PC-9 (cell line): ENCODE results near the gene SPARC. TPM values are rescaled to one million over a fixed set of nuclear protein-coding genes. Genes with fewer than 3 reads are reported as not detected.

Experiments
- BruUV-seq: library from RNA; stranded (reverse); fragments of 400-500 nt; replicated peaks from 2 replicates; lab custom pipeline; 2021; lab: Mats Ljungman, UMichigan
- CTCF ChIA-PET: fragments of 300-600 bp; sonication (Branson Sonifier 250); formaldehyde crosslinking; loops from one replicate; lab custom pipeline; 2022; ENCODE audit warnings: antibody characterized with exemption; lab: Charles Lee
- POLR2A ChIA-PET: fragments of 300-600 bp; sonication (Branson Sonifier 250); formaldehyde crosslinking; loops from one replicate; lab custom pipeline; 2022; ENCODE audit warnings: antibody characterized with exemption; ENCODE audit not compliant: unreplicated experiment; lab: Charles Lee
- DNase-seq, 2 experiments: peaks; one replicate each; pipeline versions ENCODE4 v3.0.0 to v3.0.0-alpha.2; 2015 to 2022; ENCODE audit warnings: mixed read lengths in 1 of 2
- H2AFZ ChIP-seq: fragments of 200-600 bp; sonication (generic); 2 replicates; pipeline ENCODE4 v1.8.1; 2017; ENCODE audit warnings: antibody characterized with exemption
- H3F3A ChIP-seq: fragments of 200-600 bp; sonication (generic); 2 replicates; pipeline ENCODE4 v1.8.1; 2017; ENCODE audit warnings: antibody characterized with exemption, mild to moderate bottlenecking, low read depth; ENCODE audit not compliant: insufficient read depth
- H3K27ac ChIP-seq: fragments of 200-600 bp; sonication (generic); 2 replicates; pipeline ENCODE4 v1.6.1; 2016; ENCODE audit warnings: mixed run types
- H3K27me3 ChIP-seq: fragments of 200-600 bp; sonication (generic); 2 replicates; pipeline ENCODE4 v1.6.1; 2016; ENCODE audit warnings: low read depth, mixed run types; ENCODE audit not compliant: insufficient read depth
- H3K36me3 ChIP-seq: fragments of 200-600 bp; sonication (generic); 2 replicates; pipeline ENCODE4 v1.6.1; 2016; ENCODE audit warnings: low read depth, mixed run types
- H3K4me1 ChIP-seq: fragments of 200-600 bp; sonication (generic); replicated peaks from 2 replicates; pipeline ENCODE4 v1.6.1; 2016; ENCODE audit warnings: mixed run types; ENCODE audit not compliant: insufficient read depth
- H3K4me2 ChIP-seq: fragments of 200-600 bp; sonication (generic); 2 replicates; pipeline ENCODE4 v1.6.1; 2017; ENCODE audit warnings: mixed run types
- H3K4me3 ChIP-seq: fragments of 200-600 bp; sonication (generic); 2 replicates; pipeline ENCODE4 v1.6.1; 2016; ENCODE audit warnings: mixed run types
- H3K79me2 ChIP-seq: fragments of 200-600 bp; sonication (generic); 2 replicates; pipeline ENCODE4 v1.6.1; 2017; ENCODE audit warnings: low read depth, mixed run types
- H3K9me2 ChIP-seq: fragments of 200-600 bp; sonication (generic); 2 replicates; pipeline ENCODE4 v1.8.1; 2017; ENCODE audit warnings: mild to moderate bottlenecking; ENCODE audit not compliant: insufficient read depth
- H3K9me3 ChIP-seq: fragments of 200-600 bp; sonication (generic); 2 replicates; pipeline ENCODE4 v1.8.1; 2016; ENCODE audit warnings: low read depth; ENCODE audit not compliant: insufficient read depth
- H4K20me1 ChIP-seq: fragments of 200-600 bp; sonication (generic); 2 replicates; pipeline ENCODE4 v1.8.1; 2017; ENCODE audit not compliant: insufficient read depth
- EZH2 ChIP-seq: fragments of 200-600 bp; sonication (generic); IDR thresholded peaks from 2 replicates; pipeline ENCODE4 v1.8.0; 2017; ENCODE audit warnings: antibody characterized with exemption, low read depth
- intact Hi-C: fragments of 100-400 bp; cut with micrococcal nuclease; formaldehyde crosslinking; loops from one replicate; pipeline ENCODE4 v1.10.0; 2022; ENCODE audit not compliant: unreplicated experiment
- total RNA-seq: library from RNA; stranded (reverse); gene quantifications from 2 replicates; pipeline ENCODE4 v1.2.3, GENCODE V29; 2021
- TF ChIP-seq, protein P1 (sequence below): fragments of 200-600 bp; sonication (generic); conservative IDR thresholded peaks from 2 replicates; pipeline ENCODE4 v1.6.1; 2017; ENCODE audit warnings: mixed run types, antibody characterized with exemption, mild to moderate bottlenecking, moderate library complexity

The SPARC gene
- total RNA-seq, 1 experiment from 2014 or later, result 84.1 TPM

DNA sequence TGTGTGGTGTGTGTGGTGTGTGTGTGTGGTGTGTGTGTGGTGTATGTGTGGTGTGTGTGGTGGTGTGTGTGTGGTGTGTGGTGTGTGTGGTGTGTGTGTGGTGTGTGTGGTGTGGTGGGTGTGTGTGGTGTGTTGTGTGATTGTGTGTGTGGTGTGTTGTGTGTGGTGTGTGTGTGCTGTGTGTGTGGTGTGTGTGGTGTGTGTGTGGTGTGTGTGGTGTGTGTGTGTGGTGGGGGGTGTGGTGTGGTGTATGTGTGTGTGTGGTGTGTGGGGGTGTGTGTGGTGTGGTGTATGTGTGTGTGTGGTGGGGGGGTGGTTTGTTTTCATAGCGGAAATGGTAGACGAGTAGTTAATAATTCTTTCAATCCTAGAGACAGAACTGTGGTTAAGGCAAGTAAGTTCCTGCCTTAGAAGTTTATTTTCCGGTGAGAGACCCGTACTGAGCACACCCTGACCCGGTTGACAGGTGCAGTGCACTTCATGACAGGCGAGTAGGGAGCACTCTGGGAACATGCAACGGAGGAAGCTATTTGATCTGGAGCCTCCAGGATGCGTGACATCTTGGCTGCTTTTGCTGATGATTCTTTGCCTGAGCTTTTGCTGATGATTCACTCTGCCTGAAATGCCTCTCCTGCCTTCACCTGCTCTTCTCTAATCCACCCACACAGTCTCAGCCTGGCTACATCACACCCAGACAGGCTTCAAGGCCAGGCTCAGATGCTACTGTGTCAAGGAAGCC lies 73.9 kb downstream of the SPARC start:
- Histone ChIP-seq H3K9me3 (no peaks in the 10 kb centered on the region), H3K4me2 (peak overlapping the region; percentile 51), H3K79me2 (no peaks in the 10 kb centered on the region), H3K9me2 (no peaks in the 10 kb centered on the region), H3K4me1 (peaks cover 45% of the 10 kb centered on the region), H4K20me1 (no peaks in the 10 kb centered on the region), H3K36me3 (no peaks in the 10 kb centered on the region), H3K4me3 (no peak overlapping the region), H3K27ac (no peak overlapping the region), H2AFZ (no peak overlapping the region), H3K27me3 (no peaks in the 10 kb centered on the region), H3F3A (peaks cover 17% of the 10 kb centered on the region; the same call in 1 of the 2 replicates)
- ChIA-PET POLR2A (interaction anchor here (0.5 kb wide), 1 partner anchor 913 kb away, joined by 4 read pairs; no protein-coding TSS in a partner anchor), CTCF (no interaction called here)
- no TSS peak for BruUV-seq
- TF ChIP-seq EZH2, result no peak
- TF ChIP-seq, protein P1, sequence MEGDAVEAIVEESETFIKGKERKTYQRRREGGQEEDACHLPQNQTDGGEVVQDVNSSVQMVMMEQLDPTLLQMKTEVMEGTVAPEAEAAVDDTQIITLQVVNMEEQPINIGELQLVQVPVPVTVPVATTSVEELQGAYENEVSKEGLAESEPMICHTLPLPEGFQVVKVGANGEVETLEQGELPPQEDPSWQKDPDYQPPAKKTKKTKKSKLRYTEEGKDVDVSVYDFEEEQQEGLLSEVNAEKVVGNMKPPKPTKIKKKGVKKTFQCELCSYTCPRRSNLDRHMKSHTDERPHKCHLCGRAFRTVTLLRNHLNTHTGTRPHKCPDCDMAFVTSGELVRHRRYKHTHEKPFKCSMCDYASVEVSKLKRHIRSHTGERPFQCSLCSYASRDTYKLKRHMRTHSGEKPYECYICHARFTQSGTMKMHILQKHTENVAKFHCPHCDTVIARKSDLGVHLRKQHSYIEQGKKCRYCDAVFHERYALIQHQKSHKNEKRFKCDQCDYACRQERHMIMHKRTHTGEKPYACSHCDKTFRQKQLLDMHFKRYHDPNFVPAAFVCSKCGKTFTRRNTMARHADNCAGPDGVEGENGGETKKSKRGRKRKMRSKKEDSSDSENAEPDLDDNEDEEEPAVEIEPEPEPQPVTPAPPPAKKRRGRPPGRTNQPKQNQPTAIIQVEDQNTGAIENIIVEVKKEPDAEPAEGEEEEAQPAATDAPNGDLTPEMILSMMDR, result no peak
- intact Hi-C loops, result no loop called here
- peak; percentile 51 to 71 for DNase-seq

DNA sequence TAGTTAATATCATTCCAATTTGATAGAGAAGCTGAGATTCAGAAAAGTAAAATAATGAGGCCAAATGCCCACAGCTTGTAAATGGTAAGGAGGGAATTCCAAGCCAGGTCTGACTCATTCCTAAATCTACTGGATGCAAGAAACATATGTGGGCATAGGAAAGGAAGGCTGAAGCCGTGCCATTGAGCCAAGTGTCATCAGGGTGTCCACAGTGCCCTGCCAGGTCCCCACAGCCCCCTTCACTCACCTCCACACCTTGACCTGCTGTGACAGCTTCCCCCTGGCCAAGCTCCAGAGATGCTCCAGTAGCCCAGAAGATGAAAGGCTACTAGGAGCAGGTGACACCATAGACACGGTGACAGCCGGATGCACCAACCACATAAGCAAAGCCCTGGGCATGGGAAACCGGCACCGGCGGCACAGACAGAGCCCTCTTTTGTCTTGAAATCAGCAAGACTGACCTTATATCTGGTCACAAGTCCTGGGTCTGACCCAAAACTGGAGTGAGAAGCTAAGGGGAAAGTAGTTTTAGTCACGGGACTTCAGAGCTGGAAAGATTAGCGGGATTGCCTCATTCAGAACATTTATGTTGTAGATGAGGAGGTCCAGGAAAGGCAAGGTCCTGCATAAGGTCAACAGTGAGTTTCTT lies 75.5 kb downstream of the SPARC start:
- CTCF ChIA-PET, result no interaction called here
- no TSS peak for BruUV-seq
- no peak for DNase-seq

More for the DNA sequence above, 75.5 kb downstream of the SPARC start:
- Histone ChIP-seq H3K4me2 (no peak overlapping the region), H4K20me1 (no peaks in the 10 kb centered on the region), H3K36me3 (no peaks in the 10 kb centered on the region), H3K27me3 (no peaks in the 10 kb centered on the region), H3K9me3 (no peaks in the 10 kb centered on the region), H3K4me1 (peaks cover 31% of the 10 kb centered on the region), H3K9me2 (no peaks in the 10 kb centered on the region), H2AFZ (no peak overlapping the region), H3F3A (peaks cover 6% of the 10 kb centered on the region; the same call in 1 of the 2 replicates), H3K4me3 (no peak overlapping the region), H3K27ac (no peak overlapping the region), H3K79me2 (no peaks in the 10 kb centered on the region)
- intact Hi-C loops, result no loop called here
- TF ChIP-seq, protein P1, result no peak
- TF ChIP-seq EZH2, result no peak
- POLR2A ChIA-PET, result interaction anchor here (0.6 kb wide), 1 partner anchor 9 kb away, joined by 3 read pairs; no protein-coding TSS in a partner anchor

Other genes starting within 250 kb of the SPARC start
- 7.4 and 11.0 TPM in 2 replicates for gene SLC36A1, start 239.3 kb downstream of the SPARC start, total RNA-seq
- gene FAT2, start 95.6 kb downstream of the SPARC start, total RNA-seq, result 0.28 and 0.48 TPM in 2 replicates
- gene ATOX1, start 71.7 kb upstream of the SPARC start, total RNA-seq, result 175 and 201 TPM in 2 replicates
- 203 and 254 TPM in 2 replicates for gene G3BP1, start 85.0 kb upstream of the SPARC start, total RNA-seq
- gene GLRA1, start 237.9 kb upstream of the SPARC start, total RNA-seq, result not detected in 2 replicates